Measurements from ENCODE around the gene BSG.

- TF ChIP-seq CTCF (IDR thresholded peaks at IDR 0.05; ENCODE audit: low read depth, low read length, missing input control) (no peak), FOXA2 (IDR thresholded peaks at IDR 0.05) (no peak), REST (IDR thresholded peaks at IDR 0.05) (no peak), TAF1 (conservative IDR thresholded peaks at IDR 0.05) (no peak), FOXA1 (IDR thresholded peaks at IDR 0.05) (no peak), GABPA (IDR thresholded peaks at IDR 0.05 in 1 of 2, conservative IDR thresholded peaks at IDR 0.05 in 1 of 2) (no peak), EGR1 (IDR thresholded peaks at IDR 0.05; ENCODE audit: low read depth in 2 of 2) (no peak), JUND (IDR thresholded peaks at IDR 0.05) (no peak), MAX (IDR thresholded peaks at IDR 0.05) (no peak), RAD21 (IDR thresholded peaks at IDR 0.05) (no peak)
Measured at GRCh38 chr19:625257-625656, 52.9 kb downstream of the BSG start.
